ENCODE data around the gene GP2. TPM values are rescaled to one million over a fixed set of nuclear protein-coding genes. Genes with fewer than 3 reads are reported as not detected.

Gene GP2
- total and polyA plus RNA-seq, 4 donors, result 0.09 to 0.31 (median 0.27) TPM

DNA sequence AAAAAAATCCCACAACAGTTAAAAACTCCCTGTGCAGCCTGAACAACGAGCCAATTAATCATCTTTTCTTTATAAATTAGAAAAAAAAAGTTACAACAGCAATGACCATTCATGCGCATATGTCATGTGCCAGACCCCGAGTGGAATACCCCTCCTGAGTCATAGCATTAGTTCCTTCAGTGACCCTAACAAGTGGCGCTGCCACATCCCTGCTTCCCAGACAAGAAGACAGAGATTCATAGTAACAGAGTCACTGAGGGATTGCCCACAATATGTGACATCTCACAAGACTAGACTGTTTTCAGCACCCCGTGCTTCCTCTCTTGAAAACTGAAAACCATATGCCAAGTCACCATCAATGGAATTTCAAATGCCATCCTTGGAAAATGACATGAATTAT is 17.3 kb upstream of the GP2 start:
- Histone ChIP-seq H3K4me3 (ENCODE audit: low read depth in 1 of 3, low read length in 3 of 3) (no peak overlapping the region), H3K4me1 (ENCODE audit: control insufficient read depth in 4 of 4, insufficient read depth in 4 of 4, low read length in 3 of 4) (peaks cover 0 to 6% (median 2%) of the 10 kb centered on the region in 4 donors), H3K27ac (ENCODE audit: low read depth in 1 of 2, low read length in 2 of 2) (no peak overlapping the region), H3K36me3 (ENCODE audit: control insufficient read depth in 4 of 4, insufficient read depth in 3 of 4, low read depth in 1 of 4, low read length in 3 of 4) (no peaks in the 10 kb centered on the region), H3K27me3 (ENCODE audit: control insufficient read depth in 4 of 4, insufficient read depth in 4 of 4, low read length in 3 of 4) (no peaks in the 10 kb centered on the region), H3K9ac (ENCODE audit: low read depth in 1 of 2, low read length in 2 of 2) (no peak overlapping the region), H3K9me3 (ENCODE audit: control insufficient read depth in 4 of 4, low read length in 3 of 4) (no peaks in the 10 kb centered on the region)
- TF ChIP-seq NR2F2 (IDR thresholded peaks at IDR 0.05) (no peak), FOXA2 (IDR thresholded peaks at IDR 0.05) (no peak), TAF1 (conservative IDR thresholded peaks at IDR 0.05) (no peak), JUND (IDR thresholded peaks at IDR 0.05) (no peak), YY1 (IDR thresholded peaks at IDR 0.05) (no peak), HNF4A (conservative IDR thresholded peaks at IDR 0.05) (no peak)
- TF ChIP-seq, protein P1, sequence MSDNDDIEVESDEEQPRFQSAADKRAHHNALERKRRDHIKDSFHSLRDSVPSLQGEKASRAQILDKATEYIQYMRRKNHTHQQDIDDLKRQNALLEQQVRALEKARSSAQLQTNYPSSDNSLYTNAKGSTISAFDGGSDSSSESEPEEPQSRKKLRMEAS (IDR thresholded peaks at IDR 0.05), result no peak
- TF ChIP-seq, protein P2, sequence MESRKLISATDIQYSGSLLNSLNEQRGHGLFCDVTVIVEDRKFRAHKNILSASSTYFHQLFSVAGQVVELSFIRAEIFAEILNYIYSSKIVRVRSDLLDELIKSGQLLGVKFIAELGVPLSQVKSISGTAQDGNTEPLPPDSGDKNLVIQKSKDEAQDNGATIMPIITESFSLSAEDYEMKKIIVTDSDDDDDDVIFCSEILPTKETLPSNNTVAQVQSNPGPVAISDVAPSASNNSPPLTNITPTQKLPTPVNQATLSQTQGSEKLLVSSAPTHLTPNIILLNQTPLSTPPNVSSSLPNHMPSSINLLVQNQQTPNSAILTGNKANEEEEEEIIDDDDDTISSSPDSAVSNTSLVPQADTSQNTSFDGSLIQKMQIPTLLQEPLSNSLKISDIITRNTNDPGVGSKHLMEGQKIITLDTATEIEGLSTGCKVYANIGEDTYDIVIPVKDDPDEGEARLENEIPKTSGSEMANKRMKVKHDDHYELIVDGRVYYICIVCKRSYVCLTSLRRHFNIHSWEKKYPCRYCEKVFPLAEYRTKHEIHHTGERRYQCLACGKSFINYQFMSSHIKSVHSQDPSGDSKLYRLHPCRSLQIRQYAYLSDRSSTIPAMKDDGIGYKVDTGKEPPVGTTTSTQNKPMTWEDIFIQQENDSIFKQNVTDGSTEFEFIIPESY (IDR thresholded peaks at IDR 0.05), result no peak
- TF ChIP-seq, protein P3, sequence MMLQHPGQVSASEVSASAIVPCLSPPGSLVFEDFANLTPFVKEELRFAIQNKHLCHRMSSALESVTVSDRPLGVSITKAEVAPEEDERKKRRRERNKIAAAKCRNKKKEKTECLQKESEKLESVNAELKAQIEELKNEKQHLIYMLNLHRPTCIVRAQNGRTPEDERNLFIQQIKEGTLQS (IDR thresholded peaks at IDR 0.05), result no peak
- no peak for DNase-seq (ENCODE audit: low spot score)
- WGBS, result 82% methylated on average over 5 of the region's 5 CpGs

DNA sequence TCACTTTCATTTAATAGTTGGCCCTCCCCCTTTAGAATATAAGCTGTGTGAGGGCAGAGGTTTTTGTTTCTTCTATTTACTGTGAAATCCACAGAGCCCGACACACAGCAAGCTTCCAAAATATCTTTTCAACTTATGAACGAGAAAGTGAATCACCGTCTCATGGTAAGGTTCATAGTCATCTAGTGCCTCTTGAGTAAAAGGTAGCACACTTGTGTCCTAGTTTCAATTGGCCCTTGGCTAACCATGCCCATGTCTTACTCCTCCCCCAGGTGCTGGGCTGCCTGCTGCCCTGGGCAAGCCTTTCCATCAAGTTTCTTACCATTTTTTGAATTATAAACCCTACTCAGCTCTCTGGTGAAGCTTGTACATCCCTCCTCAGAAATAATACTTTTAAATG is 12.4 kb upstream of the GP2 start:
- no peaks in the 10 kb centered on the region for H3K4me1 ChIP-seq (ENCODE audit: control insufficient read depth in 4 of 4, insufficient read depth in 4 of 4, low read length in 3 of 4)
- no peak overlapping the region for H3K9ac ChIP-seq (ENCODE audit: low read depth in 1 of 2, low read length in 2 of 2)
- H3K4me3 ChIP-seq (ENCODE audit: low read depth in 1 of 3, low read length in 3 of 3), result no peak overlapping the region
- no peak overlapping the region for H3K27ac ChIP-seq (ENCODE audit: low read depth in 1 of 2, low read length in 2 of 2)
- WGBS, result 95% methylated on average over 3 of the region's 3 CpGs
- TF ChIP-seq, protein P4, sequence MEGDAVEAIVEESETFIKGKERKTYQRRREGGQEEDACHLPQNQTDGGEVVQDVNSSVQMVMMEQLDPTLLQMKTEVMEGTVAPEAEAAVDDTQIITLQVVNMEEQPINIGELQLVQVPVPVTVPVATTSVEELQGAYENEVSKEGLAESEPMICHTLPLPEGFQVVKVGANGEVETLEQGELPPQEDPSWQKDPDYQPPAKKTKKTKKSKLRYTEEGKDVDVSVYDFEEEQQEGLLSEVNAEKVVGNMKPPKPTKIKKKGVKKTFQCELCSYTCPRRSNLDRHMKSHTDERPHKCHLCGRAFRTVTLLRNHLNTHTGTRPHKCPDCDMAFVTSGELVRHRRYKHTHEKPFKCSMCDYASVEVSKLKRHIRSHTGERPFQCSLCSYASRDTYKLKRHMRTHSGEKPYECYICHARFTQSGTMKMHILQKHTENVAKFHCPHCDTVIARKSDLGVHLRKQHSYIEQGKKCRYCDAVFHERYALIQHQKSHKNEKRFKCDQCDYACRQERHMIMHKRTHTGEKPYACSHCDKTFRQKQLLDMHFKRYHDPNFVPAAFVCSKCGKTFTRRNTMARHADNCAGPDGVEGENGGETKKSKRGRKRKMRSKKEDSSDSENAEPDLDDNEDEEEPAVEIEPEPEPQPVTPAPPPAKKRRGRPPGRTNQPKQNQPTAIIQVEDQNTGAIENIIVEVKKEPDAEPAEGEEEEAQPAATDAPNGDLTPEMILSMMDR (IDR thresholded peaks at IDR 0.05; ENCODE audit: low read depth, low read length, missing input control), result no peak
- TF ChIP-seq YY1 (IDR thresholded peaks at IDR 0.05) (no peak), HNF4G (IDR thresholded peaks at IDR 0.05) (no peak), TAF1 (conservative IDR thresholded peaks at IDR 0.05) (no peak), RXRA (IDR thresholded peaks at IDR 0.05) (no peak), RAD21 (IDR thresholded peaks at IDR 0.05) (no peak)
- TF ChIP-seq, protein P1 (IDR thresholded peaks at IDR 0.05), result no peak
- H3K9me3 ChIP-seq (ENCODE audit: control insufficient read depth in 4 of 4, low read length in 3 of 4), result no peaks in the 10 kb centered on the region
- H3K27me3 ChIP-seq (ENCODE audit: control insufficient read depth in 4 of 4, insufficient read depth in 4 of 4, low read length in 3 of 4), result no peaks in the 10 kb centered on the region
- no peaks in the 10 kb centered on the region for H3K36me3 ChIP-seq (ENCODE audit: control insufficient read depth in 4 of 4, insufficient read depth in 3 of 4, low read depth in 1 of 4, low read length in 3 of 4)
- DNase-seq (ENCODE audit: low spot score), result no peak

DNA sequence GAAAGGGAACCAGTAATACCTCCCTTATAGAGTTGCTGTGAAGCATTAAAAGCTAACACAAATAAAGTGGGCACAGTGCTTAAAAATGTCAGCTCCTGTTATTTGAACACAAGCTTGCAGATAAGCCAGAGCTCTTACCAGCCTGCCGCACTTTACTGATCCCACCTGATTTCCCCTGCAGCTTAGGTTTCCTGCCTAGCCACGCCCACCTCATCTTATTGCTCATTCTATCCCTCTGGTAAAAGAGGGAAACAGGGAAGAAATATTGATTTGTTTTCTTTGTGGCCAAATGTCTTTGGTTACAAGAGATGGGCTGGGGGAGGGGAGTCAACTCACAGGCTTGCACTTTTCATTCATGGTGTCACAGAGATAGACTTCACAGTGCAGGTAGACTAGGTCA is 9.6 kb upstream of the GP2 start:
- WGBS, result 61% methylated on average over 2 of the region's 2 CpGs
- no peaks in the 10 kb centered on the region for H3K36me3 ChIP-seq (ENCODE audit: control insufficient read depth in 4 of 4, insufficient read depth in 3 of 4, low read depth in 1 of 4, low read length in 3 of 4)
- H3K4me1 ChIP-seq (ENCODE audit: control insufficient read depth in 4 of 4, insufficient read depth in 4 of 4, low read length in 3 of 4), result no peaks in the 10 kb centered on the region
- no peak for TF ChIP-seq HNF4A (conservative IDR thresholded peaks at IDR 0.05)
- TF ChIP-seq, protein P3 (IDR thresholded peaks at IDR 0.05), result no peak
- no peak for TF ChIP-seq GABPA (IDR thresholded peaks at IDR 0.05 in 1 of 2, conservative IDR thresholded peaks at IDR 0.05 in 1 of 2)
- no peak for TF ChIP-seq RAD21 (IDR thresholded peaks at IDR 0.05)
- TF ChIP-seq YY1 (IDR thresholded peaks at IDR 0.05), result no peak
- TF ChIP-seq FOXA2 (IDR thresholded peaks at IDR 0.05), result no peak
- TF ChIP-seq NR2F2 (IDR thresholded peaks at IDR 0.05), result no peak
- no peak for TF ChIP-seq EGR1 (IDR thresholded peaks at IDR 0.05; ENCODE audit: low read depth in 2 of 2)
- no peak for TF ChIP-seq JUND (IDR thresholded peaks at IDR 0.05)
- no peak for TF ChIP-seq HNF4G (IDR thresholded peaks at IDR 0.05)
- TF ChIP-seq, protein P4 (IDR thresholded peaks at IDR 0.05; ENCODE audit: low read depth, low read length, missing input control), result no peak
- TF ChIP-seq RXRA (IDR thresholded peaks at IDR 0.05), result no peak
- TF ChIP-seq, protein P5, sequence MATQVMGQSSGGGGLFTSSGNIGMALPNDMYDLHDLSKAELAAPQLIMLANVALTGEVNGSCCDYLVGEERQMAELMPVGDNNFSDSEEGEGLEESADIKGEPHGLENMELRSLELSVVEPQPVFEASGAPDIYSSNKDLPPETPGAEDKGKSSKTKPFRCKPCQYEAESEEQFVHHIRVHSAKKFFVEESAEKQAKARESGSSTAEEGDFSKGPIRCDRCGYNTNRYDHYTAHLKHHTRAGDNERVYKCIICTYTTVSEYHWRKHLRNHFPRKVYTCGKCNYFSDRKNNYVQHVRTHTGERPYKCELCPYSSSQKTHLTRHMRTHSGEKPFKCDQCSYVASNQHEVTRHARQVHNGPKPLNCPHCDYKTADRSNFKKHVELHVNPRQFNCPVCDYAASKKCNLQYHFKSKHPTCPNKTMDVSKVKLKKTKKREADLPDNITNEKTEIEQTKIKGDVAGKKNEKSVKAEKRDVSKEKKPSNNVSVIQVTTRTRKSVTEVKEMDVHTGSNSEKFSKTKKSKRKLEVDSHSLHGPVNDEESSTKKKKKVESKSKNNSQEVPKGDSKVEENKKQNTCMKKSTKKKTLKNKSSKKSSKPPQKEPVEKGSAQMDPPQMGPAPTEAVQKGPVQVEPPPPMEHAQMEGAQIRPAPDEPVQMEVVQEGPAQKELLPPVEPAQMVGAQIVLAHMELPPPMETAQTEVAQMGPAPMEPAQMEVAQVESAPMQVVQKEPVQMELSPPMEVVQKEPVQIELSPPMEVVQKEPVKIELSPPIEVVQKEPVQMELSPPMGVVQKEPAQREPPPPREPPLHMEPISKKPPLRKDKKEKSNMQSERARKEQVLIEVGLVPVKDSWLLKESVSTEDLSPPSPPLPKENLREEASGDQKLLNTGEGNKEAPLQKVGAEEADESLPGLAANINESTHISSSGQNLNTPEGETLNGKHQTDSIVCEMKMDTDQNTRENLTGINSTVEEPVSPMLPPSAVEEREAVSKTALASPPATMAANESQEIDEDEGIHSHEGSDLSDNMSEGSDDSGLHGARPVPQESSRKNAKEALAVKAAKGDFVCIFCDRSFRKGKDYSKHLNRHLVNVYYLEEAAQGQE (IDR thresholded peaks at IDR 0.05), result no peak

More for the DNA sequence above, 9.6 kb upstream of the GP2 start:
- Histone ChIP-seq H3K4me3 (ENCODE audit: low read depth in 1 of 3, low read length in 3 of 3) (no peak overlapping the region), H3K9me3 (ENCODE audit: control insufficient read depth in 4 of 4, low read length in 3 of 4) (no peaks in the 10 kb centered on the region), H3K27ac (ENCODE audit: low read depth in 1 of 2, low read length in 2 of 2) (no peak overlapping the region), H3K9ac (ENCODE audit: low read depth in 1 of 2, low read length in 2 of 2) (no peak overlapping the region), H3K27me3 (ENCODE audit: control insufficient read depth in 4 of 4, insufficient read depth in 4 of 4, low read length in 3 of 4) (no peaks in the 10 kb centered on the region)
- no peak for DNase-seq (ENCODE audit: low spot score)

Data from liver (tissue), 9 donors.